GM20000 (cell line): Measurements from ENCODE around the gene SATB1.

ENCODE experiments used
- DNase-seq: peaks from one replicate; pipeline ENCODE4 v3.0.0; 2012; ENCODE audit warnings: low spot score
- CTCF ChIP-seq: IDR thresholded peaks from 2 replicates; pipeline ENCODE4 v1.5.1; 2012; ENCODE audit warnings: mild to moderate bottlenecking, control low read depth; ENCODE audit errors: extremely low read depth, missing control alignments

The SATB1 gene

GRCh38 chr3:18422972-18423371 lies 2.2 kb downstream of the SATB1 start:
- TF ChIP-seq CTCF: no peak
- no peak for DNase-seq

- no peak for DNase-seq
These were observed 4.6 kb downstream of the SATB1 start for GRCh38 chr3:18420555-18420954.

GRCh38 chr3:18419232-18419631 lies 5.9 kb downstream of the SATB1 start:
- no peak for TF ChIP-seq CTCF
- no peak for DNase-seq

More at GRCh38 chr3:18420555-18420954, 4.6 kb downstream of the SATB1 start:
- TF ChIP-seq CTCF: no peak

- DNase-seq: no peak
- TF ChIP-seq CTCF: no peak
These were observed 7.1 kb downstream of the SATB1 start for GRCh38 chr3:18417904-18418572.

GRCh38 chr3:18416332-18416731 lies 8.8 kb downstream of the SATB1 start:
- no peak for TF ChIP-seq CTCF
- no peak for DNase-seq

GRCh38 chr3:18415839-18416238 lies 9.3 kb downstream of the SATB1 start:
- no peak for DNase-seq
- TF ChIP-seq CTCF: no peak

GRCh38 chr3:18415167-18415566 lies 10.0 kb downstream of the SATB1 start:
- no peak for DNase-seq
- no peak for TF ChIP-seq CTCF
